Posterior cingulate gyrus (tissue), 11 donors: ENCODE data around the gene ATP6V1B1.

Source experiments
- DNase-seq, 10 donors: peaks; one replicate each; pipeline versions ENCODE4 v3.0.0 to v3.0.0-alpha.2; 2020 to 2021; ENCODE audit warnings: mixed read lengths in 3 of 10
- intact Hi-C: fragments of 100-400 bp; cut with DNase I; formaldehyde crosslinking; loops from one replicate; pipeline ENCODE4 v1.15.1; 2023

Gene ATP6V1B1

GRCh38 chr2:70901227-70902066 is 34.3 kb upstream of the ATP6V1B1 start:
- intact Hi-C loops: no loop called here
- peak in 2 of 10 donors; percentile 17 to 82 for DNase-seq

- no peak for DNase-seq
- intact Hi-C loops: no loop called here
Measured at GRCh38 chr2:70902067-70902442, 33.6 kb upstream of the ATP6V1B1 start.

- intact Hi-C loops: no loop called here
- DNase-seq: peak in 1 of 10 donors; percentile 70
Measured at GRCh38 chr2:70902579-70902978, 33.1 kb upstream of the ATP6V1B1 start.

- DNase-seq: no peak
- intact Hi-C loops: no loop called here
Measured at GRCh38 chr2:70903171-70903570, 32.5 kb upstream of the ATP6V1B1 start.

- peak in 1 of 10 donors; percentile 15 for DNase-seq
- intact Hi-C loops: no loop called here
Measured at GRCh38 chr2:70903641-70904340, 31.9 kb upstream of the ATP6V1B1 start.

GRCh38 chr2:70904371-70905216 is 31.1 kb upstream of the ATP6V1B1 start:
- intact Hi-C loops: no loop called here

GRCh38 chr2:70905443-70906421 is 30.0 kb upstream of the ATP6V1B1 start:
- DNase-seq: peak in 1 of 10 donors; percentile 53
- intact Hi-C loops: no loop called here

More at GRCh38 chr2:70904371-70905216, 31.1 kb upstream of the ATP6V1B1 start:
- DNase-seq: peak in 1 of 10 donors; percentile 70

GRCh38 chr2:70906439-70907005 is 29.2 kb upstream of the ATP6V1B1 start:
- DNase-seq: peak in 1 of 10 donors; percentile 51
- intact Hi-C loops: no loop called here

- intact Hi-C loops: no loop called here
- peak in 1 of 10 donors; percentile 56 for DNase-seq
Measured at GRCh38 chr2:70907130-70908057, 28.3 kb upstream of the ATP6V1B1 start.

GRCh38 chr2:70916291-70916690 is 19.4 kb upstream of the ATP6V1B1 start:
- intact Hi-C loops: no loop called here
- DNase-seq: no peak

- intact Hi-C loops: no loop called here
- peak in 1 of 10 donors; percentile 31 for DNase-seq
Measured at GRCh38 chr2:70918016-70918415, 17.7 kb upstream of the ATP6V1B1 start.

- DNase-seq: peak in 8 of 10 donors; percentile 43 to 95 (median 74)
- intact Hi-C loops: loop anchor here (2.0 kb wide), 1 partner anchor 49 kb away; no protein-coding TSS in a partner anchor
Measured at GRCh38 chr2:70919672-70920366, 15.9 kb upstream of the ATP6V1B1 start.

- intact Hi-C loops: loop anchor here (2.0 kb wide), 1 partner anchor 50 kb away; no protein-coding TSS in a partner anchor
- DNase-seq: peak in 2 of 10 donors; percentile 7 to 44
Measured at GRCh38 chr2:70920367-70920715, 15.4 kb upstream of the ATP6V1B1 start.

- DNase-seq: peak in 2 of 10 donors; percentile 10 to 57
- intact Hi-C loops: loop anchor here (2.0 kb wide), 1 partner anchor 50 kb away; no protein-coding TSS in a partner anchor
Measured at GRCh38 chr2:70921031-70921430, 14.7 kb upstream of the ATP6V1B1 start.

- DNase-seq: no peak
- intact Hi-C loops: loop anchor here (2.0 kb wide), 1 partner anchor 51 kb away; no protein-coding TSS in a partner anchor
Measured at GRCh38 chr2:70921839-70922234, 13.9 kb upstream of the ATP6V1B1 start.

- DNase-seq: peak in 2 of 10 donors; percentile 6 to 59
- intact Hi-C loops: no loop called here
Measured at GRCh38 chr2:70922235-70923234, 13.2 kb upstream of the ATP6V1B1 start.
